Activated CD8-positive, alpha-beta T cell treated with anti-CD3 and anti-CD28 coated beads for 36 hours (primary cell): Measurements from ENCODE around the gene FRMD5. TPM values are rescaled to one million over a fixed set of nuclear protein-coding genes. Genes with fewer than 3 reads are reported as not detected.

Experiments
- ATAC-seq: fragments of 200-7000 bp; cut with Tn5 transposase; one replicate; pipeline ENCODE4 v1.10.0; 2021; ENCODE audit warnings: mild to moderate bottlenecking, moderate library complexity
- CTCF ChIA-PET: fragments of 350-600 bp; sonication (Branson Sonifier 250); formaldehyde crosslinking; loops from one replicate; lab custom pipeline; 2021; ENCODE audit warnings: antibody characterized with exemption; lab: Charles Lee
- POLR2A ChIA-PET: fragments of 350-600 bp; sonication (Branson Sonifier 250); formaldehyde crosslinking; loops from one replicate; lab custom pipeline; 2021; ENCODE audit warnings: antibody characterized with exemption; lab: Charles Lee
- DNase-seq: peaks from one replicate; pipeline ENCODE4 v3.0.0-alpha.2; 2020
- H3K27ac Mint-ChIP-seq: one replicate; pipeline ENCODE4 v1.8.0; 2021; ENCODE audit warnings: mild to moderate bottlenecking, mixed read lengths
- H3K27me3 Mint-ChIP-seq: one replicate; pipeline ENCODE4 v1.8.0; 2021; ENCODE audit warnings: mixed read lengths
- H3K36me3 Mint-ChIP-seq: one replicate; pipeline ENCODE4 v1.8.0; 2021; ENCODE audit warnings: low read depth, mixed read lengths
- H3K4me1 Mint-ChIP-seq: one replicate; pipeline ENCODE4 v1.8.0; 2021; ENCODE audit warnings: low read depth, mixed read lengths
- H3K4me3 Mint-ChIP-seq: one replicate; pipeline ENCODE4 v1.8.0; 2021; ENCODE audit warnings: mild to moderate bottlenecking, moderate library complexity, mixed read lengths
- H3K9me3 Mint-ChIP-seq: one replicate; pipeline ENCODE4 v1.8.0; 2021; ENCODE audit warnings: mixed read lengths
- intact Hi-C: fragments of 100-400 bp; cut with micrococcal nuclease; formaldehyde crosslinking; loops from one replicate; pipeline ENCODE4 v1.10.0; 2022
- total RNA-seq, 2 experiments: library from RNA; stranded (reverse); gene quantifications; one replicate each; pipeline ENCODE4 v1.2.3, GENCODE V29; 2021
- TF ChIP-seq, protein P1 (sequence below): fragments of 200-600 bp; IDR thresholded peaks from one replicate; pipeline ENCODE4 v1.8.0; 2022; ENCODE audit warnings: antibody characterized with exemption, mild to moderate bottlenecking

The FRMD5 gene
- total RNA-seq, 2 experiments from 2014 or later: 0.23 to 0.25 TPM

DNA sequence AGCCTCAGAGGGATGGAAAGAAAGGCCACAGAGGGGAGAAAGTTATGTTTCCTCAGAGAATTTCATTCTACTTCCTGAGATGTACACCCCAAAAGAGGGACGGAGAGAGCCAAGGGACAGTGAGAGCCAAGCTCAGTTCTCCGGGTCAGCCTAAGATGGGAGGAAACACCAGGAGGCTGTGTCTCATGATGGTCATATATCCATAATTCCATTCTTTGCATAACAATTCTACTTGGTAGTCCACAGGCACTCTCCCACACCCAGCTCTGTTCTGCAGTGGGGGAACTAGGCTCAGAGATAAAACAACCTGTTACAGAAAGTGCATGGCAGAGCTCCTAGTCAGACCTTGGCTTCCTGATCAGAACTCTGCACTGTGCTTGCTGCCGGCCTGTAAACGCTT lies 313.8 kb downstream of the FRMD5 start:
- H3K4me1 Mint-ChIP-seq: no peaks in the 10 kb centered on the region
- no peak overlapping the region for H3K27ac Mint-ChIP-seq
- TF ChIP-seq, protein P1, sequence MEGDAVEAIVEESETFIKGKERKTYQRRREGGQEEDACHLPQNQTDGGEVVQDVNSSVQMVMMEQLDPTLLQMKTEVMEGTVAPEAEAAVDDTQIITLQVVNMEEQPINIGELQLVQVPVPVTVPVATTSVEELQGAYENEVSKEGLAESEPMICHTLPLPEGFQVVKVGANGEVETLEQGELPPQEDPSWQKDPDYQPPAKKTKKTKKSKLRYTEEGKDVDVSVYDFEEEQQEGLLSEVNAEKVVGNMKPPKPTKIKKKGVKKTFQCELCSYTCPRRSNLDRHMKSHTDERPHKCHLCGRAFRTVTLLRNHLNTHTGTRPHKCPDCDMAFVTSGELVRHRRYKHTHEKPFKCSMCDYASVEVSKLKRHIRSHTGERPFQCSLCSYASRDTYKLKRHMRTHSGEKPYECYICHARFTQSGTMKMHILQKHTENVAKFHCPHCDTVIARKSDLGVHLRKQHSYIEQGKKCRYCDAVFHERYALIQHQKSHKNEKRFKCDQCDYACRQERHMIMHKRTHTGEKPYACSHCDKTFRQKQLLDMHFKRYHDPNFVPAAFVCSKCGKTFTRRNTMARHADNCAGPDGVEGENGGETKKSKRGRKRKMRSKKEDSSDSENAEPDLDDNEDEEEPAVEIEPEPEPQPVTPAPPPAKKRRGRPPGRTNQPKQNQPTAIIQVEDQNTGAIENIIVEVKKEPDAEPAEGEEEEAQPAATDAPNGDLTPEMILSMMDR: no peak
- no peaks in the 10 kb centered on the region for H3K27me3 Mint-ChIP-seq
- no peak for DNase-seq
- intact Hi-C loops: no loop called here
- no peak overlapping the region for H3K4me3 Mint-ChIP-seq
- ChIA-PET POLR2A (no interaction called here), CTCF (interaction anchor here (1.0 to 2.0 kb wide), 4 partner anchors 9 to 23 kb away, joined by 3 to 6 read pairs (median 4); no protein-coding TSS in a partner anchor)
- no peak for ATAC-seq
- no peaks in the 10 kb centered on the region for H3K9me3 Mint-ChIP-seq
- H3K36me3 Mint-ChIP-seq: peaks cover 38% of the 10 kb centered on the region

DNA sequence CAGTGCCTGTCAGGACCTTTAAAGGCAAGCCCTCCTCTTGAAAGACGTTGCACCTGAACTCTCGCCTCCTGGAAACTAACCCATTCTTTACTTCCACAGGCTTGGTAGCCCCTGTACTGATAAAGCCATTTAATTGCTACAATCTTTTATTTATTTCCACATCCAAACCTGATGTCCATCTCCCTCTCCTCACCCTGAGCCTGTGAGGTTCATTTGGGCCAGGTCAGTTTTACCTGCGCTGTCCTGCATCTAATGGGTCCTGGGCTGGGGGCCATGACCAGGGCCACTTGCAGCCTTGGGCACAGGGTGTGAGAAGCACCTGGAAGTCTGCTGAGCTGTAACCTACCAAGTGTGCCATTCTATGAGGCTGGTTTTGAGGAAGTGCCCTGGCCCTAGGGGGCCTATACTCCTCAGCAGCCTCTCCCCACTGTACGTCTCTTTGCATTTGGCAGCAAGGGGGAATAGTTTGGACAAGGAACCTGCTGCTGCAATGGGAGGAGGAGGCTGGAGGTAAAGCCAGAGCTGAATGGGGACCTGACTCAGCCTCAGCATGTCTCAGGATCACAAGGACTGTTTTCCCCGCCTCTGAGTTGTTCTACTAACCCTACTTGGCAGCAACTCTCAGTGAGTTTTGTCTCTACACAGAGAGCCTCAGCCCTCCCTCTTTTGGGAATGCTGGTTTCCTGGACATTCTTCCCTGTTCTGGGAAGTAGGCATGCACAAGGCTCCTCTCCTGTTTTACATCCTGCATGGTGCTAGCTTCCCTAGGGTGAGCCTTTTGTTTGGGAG lies 314.5 kb downstream of the FRMD5 start:
- POLR2A ChIA-PET: no interaction called here
- H3K27me3 Mint-ChIP-seq: no peaks in the 10 kb centered on the region
- intact Hi-C loops: no loop called here
- H3K4me1 Mint-ChIP-seq: no peaks in the 10 kb centered on the region
- no peaks in the 10 kb centered on the region for H3K9me3 Mint-ChIP-seq
- H3K36me3 Mint-ChIP-seq: peaks cover 44% of the 10 kb centered on the region
- ATAC-seq (no peak), DNase-seq (no peak)
- no peak overlapping the region for H3K27ac Mint-ChIP-seq
- CTCF ChIA-PET: interaction anchor here (1.0 to 2.0 kb wide), 3 partner anchors 10 to 24 kb away, joined by 4 to 6 read pairs (median 4); no protein-coding TSS in a partner anchor
- H3K4me3 Mint-ChIP-seq: no peak overlapping the region
- TF ChIP-seq, protein P1: no peak

DNA sequence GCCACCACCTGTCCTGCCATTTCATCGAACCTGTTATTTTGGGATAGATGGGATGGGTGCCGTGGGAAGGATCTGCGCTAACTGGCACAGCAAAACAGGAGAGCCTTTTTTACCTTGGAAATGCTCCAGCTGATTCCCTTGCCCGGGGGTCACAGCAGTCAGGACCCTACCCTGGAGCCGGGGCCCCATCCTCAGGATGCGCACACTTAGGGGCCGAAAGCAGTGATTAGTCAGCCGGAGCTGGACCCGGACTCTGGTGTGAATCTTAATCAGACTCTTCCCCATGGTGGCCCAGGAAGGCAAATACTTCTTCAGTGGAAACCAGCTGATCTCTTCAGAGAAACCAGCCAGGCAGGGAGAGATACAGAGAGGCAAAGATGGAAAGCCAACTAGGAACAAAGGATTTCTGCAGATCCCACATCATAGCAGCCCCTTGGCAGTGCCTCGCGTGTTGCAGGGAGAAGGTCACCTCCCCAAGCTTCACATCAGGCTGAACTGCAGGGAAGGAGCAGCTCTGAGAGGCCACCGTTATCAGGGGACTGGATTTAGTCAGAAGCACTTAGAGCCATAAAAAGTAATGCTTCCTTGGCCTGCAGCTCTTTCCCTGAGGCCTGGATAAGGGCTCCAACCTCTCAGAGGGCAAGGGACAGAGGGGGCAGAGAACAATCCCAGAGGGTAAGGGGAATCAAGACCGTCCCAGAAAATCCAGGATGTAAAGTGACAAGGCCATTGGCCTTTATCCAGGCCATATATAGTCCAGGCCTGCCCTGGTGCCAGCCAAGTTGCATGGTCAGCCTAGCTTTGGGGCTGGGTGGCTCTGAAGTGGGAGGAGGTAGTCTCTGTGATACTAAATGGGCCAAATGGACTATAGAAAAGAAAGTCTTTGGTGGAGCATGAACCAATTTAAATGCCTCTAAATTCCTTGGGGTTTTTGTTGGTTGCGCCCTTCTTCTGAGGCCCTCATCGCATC lies 315.4 kb downstream of the FRMD5 start:
- Mint-ChIP-seq H3K9me3 (no peaks in the 10 kb centered on the region), H3K4me1 (no peaks in the 10 kb centered on the region), H3K36me3 (peaks cover 45% of the 10 kb centered on the region), H3K4me3 (no peak overlapping the region), H3K27me3 (no peaks in the 10 kb centered on the region), H3K27ac (no peak overlapping the region)
- POLR2A ChIA-PET: interaction anchor here (1.5 kb wide), 1 partner anchor 9 kb away, joined by 5 read pairs; no protein-coding TSS in a partner anchor
- ATAC-seq (no peak), DNase-seq (no peak)
- CTCF ChIA-PET: interaction anchor here (1.0 to 1.2 kb wide), 2 partner anchors 25 to 186 kb away, joined by 3 read pairs; no protein-coding TSS in a partner anchor
- TF ChIP-seq, protein P1: no peak
- intact Hi-C loops: no loop called here

DNA sequence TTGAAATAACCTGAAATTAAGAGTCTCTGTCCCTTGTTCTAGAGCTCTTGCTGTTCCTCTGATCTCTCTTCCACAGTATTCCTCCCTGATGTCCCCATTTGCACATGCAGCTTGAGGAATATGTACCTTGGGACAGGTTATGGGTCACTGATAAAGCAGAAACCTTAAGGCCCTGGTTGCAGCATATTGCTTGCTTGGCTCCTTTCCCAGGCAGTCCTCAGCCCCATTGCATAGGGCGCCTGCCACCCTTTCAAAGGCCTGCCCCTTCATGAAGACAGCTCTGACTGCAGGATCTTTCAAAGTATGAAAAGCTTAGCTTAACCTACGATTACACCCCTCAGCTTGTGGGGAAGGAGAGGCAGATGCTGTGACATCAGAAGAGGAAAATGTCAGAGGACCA lies 316.6 kb downstream of the FRMD5 start:
- intact Hi-C loops: no loop called here
- DNase-seq: no peak
- H3K9me3 Mint-ChIP-seq: no peaks in the 10 kb centered on the region
- ChIA-PET POLR2A (interaction anchor here (0.5 to 1.5 kb wide), 2 partner anchors 10 to 34 kb away, joined by 4 to 5 read pairs; no protein-coding TSS in a partner anchor), CTCF (no interaction called here)
- no peaks in the 10 kb centered on the region for H3K4me1 Mint-ChIP-seq
- no peak overlapping the region for H3K4me3 Mint-ChIP-seq
- TF ChIP-seq, protein P1: no peak
- H3K27ac Mint-ChIP-seq: no peak overlapping the region
- no peak for ATAC-seq
- peaks cover 48% of the 10 kb centered on the region for H3K36me3 Mint-ChIP-seq
- no peaks in the 10 kb centered on the region for H3K27me3 Mint-ChIP-seq
